Activated gamma-delta T cell treated with Interleukin-2 at 50 U/mL for 16 hours (primary cell): ENCODE data around the gene HHIPL2.
"Not testable (repeated sequence)": the region's sequence is repeated elsewhere in the genome, so short reads cannot be mapped to it uniquely, and the experiment has no call there.

Experiments
- DNase-seq: peaks from one replicate; pipeline ENCODE4 v3.0.0-alpha.2; 2020

HHIPL2 gene

DNA sequence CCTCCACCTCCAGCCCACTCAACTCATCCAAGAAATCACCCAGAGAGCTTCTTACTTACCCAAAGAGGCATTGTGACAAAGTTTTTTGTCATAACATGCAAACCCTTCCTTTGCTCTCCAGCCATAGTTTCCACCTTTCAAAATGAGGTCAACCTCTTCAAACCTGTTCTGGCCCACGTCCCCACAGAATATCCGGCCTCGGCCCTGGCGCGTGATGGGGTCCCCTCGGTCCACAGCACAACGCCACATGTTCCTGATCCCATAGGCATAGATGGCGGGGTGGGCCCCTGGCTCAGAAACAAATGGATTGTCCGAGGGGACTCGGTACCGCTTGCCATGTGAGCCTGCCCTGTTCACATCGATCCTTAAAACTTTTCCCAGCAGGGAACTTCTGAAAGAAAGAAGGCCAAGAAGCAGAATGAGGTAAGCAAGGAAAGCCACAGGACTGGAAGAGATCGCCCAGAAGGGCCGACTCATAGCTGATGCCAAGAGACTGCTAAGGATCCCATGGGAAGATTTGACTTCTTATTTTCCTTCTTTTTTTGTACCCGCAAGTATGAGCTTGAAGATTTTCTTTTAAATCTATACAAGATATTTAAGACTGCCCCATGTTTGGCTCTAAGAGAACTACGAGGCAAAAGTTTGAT lies 7.8 kb downstream of the HHIPL2 start:
- DNase-seq: no peak

DNA sequence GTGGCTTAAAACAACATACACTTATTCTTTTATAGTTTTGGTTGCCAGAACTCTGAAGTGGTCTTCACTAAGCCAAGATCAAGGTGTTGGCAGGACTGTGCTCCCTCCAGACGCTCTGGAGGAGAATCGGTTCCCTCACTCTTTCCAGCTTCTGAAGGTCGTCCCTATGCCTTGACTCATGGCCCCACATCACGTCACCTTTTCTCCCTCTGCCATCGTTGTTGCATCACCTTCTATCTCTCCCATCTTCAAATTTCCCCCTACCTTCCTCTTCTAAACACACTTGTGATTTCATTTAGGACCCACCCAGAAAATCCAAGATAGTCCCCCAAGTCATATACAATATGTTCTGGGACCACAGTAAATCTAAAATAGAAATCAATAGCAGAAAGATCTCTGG lies 12.4 kb downstream of the HHIPL2 start:
- DNase-seq: no peak

DNA sequence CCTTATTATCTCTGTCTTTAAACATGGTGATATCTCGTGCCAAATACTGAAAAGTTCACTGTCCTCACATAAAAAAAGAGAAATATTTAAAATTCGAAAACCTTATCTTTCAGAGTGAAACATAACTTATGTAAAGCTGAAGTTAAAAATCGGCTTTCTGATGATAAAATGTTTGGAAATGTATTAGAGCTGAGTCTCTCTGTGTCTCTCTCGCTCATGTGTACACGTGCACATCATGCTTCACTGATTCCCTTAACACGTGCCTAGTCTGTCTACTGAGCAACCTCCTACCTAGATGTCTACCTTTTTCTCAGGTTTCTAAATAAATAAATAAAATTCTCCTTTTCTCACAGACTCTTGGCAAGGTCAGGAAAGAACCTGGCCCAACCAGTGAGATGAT lies 17.1 kb downstream of the HHIPL2 start:
- DNase-seq: no peak

DNA sequence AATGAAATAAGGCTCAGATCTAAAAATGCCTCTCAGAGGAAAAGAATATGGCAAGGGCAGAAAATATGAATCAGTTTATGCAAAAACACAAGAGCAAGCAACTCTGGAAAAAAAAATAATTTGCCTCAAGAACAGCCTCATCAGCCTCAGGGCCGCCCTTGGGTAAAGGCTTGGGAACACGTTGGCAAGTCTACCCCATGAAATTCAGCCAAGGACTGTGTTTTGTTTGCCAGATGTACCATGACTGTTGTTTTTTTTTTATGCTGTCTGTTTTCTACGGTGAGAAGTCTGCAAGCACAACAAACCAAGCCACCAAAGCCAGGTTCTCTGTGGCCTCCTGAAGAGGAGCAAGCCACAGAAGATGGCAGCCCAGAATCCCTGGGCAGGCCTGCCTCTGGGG lies 18.0 kb downstream of the HHIPL2 start:
- DNase-seq: no peak

DNA sequence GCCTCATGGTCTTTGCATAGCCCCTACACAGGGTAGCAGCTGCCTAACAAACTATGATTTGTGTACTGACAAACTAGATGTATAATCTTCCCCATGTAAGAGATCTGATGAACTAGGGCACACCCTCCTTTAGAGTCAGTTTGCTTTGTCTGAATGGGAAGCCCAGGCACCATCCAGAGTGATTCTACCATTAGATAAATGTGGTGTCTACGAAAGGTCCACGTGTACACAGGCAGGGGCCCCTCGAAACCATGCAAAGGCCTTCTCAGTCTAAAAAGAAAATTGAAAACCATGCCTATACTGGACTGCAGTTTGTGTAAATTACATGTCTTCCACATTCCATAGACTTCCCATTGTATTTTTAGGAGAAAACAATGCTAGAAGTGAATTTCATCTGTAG lies 18.7 kb downstream of the HHIPL2 start:
- no peak for DNase-seq

DNA sequence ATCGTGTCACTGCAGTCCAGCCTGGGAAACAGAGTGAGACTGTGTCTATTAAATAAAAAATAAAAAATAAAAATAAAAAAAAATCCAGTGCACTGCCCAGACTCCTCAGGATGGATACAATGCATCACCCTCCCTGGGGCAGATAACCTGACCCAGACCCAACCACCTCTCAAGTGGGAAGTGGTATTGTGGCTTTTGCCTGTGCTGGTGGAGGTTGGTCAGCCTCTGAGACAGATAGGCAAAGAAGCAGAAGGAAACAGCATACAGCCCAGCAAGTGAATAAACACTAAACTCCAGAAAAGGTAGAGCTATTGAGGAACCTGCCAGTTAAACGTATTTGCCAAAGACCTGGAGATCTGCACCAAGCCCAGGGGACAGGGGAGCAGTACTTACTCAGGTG lies 22.0 kb downstream of the HHIPL2 start:
- no peak for DNase-seq

DNA sequence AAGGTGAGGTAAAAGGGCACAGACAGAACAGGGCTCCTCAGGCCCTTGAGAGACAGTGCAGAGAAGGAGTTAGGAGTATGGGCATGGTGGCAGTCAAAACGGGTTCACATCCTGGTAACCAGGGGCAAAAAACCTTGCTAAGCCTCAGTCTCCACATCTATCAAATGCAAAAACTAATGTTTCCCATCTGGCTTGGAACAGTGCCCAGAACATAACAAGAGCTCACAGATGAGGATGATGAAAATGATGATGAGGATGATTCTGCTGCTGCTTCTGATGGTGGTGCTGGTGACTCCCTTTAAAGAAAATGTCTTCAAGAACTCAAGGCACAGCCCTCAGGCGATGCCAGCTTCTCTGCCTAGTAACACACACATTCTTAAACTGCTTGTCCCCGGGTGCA lies 24.1 kb downstream of the HHIPL2 start:
- DNase-seq: no peak

DNA sequence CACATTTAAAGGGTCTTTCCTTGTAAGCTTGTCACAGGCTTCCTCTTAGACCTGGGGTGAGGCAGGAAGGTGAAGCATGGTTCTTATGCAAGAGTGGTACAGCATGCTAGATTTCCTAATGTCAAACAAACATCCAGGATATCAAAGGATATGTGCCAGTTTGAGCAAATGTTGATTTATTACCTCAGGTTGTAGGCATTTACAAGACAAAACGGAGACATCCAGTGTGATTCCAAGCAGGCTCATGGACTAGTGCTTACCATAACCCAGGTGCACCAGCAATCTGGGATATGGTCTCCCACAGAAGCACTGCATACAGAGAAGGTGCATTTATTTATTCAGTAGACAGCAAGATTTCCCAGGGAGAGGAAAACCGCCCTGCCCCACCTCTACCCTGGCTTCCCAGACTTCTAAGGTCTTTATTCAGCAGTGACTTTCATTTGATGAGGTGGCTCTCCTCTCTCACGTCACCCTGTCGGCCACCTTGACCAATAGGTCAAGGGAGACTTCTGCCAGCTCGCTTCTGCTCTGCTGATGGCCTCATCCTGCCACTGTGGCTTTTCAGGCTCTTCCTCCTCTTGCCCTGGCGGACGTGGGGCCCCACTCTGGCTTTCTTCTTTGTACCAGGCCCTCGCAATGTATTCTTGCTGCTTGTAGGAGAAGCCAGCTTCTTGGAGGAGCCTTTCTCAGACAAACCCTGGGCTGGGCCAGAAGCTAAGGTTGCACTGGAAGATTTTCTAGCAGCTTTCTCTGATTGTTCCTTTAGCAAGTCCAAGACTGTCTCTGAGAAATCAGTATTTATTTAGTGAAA lies 25.6 kb downstream of the HHIPL2 start:
- no peak for DNase-seq

DNA sequence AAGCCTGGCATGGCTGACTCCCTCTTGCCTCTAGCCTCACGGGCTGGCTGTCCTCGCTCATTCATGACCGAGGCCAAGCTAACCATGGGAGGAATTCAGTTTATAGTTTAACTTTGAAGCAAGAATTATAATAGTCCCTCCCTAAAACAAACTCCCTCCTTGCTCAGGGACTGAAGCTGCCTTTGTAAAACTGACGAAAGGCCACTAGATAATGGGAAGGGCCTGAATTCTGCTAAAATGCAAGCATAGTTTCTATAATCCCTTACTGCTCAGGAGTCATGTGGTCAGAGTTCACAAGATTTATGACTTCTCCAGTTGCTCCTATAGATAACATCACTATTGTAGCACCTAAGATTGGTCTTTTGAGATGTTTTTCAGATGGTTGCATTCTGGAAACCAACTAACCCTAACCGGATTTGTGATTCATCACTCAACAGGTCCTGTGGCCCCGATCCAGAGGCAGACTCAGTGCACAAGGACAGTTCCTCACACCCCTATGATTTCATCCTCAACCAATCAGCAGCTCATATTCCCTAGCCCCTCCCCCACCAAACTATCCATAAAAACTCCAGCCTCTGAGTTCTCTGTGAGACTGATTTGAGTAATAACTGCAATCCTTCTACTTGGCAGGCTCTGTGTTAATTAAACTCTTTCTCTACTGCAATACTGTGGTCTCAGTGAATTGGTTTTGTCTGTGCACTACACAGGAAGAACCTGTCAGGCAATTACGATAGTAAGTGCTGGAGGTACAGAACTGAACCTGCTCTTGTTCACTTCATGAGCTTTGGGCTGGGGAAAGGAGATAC lies 26.4 kb downstream of the HHIPL2 start:
- no peak for DNase-seq

DNA sequence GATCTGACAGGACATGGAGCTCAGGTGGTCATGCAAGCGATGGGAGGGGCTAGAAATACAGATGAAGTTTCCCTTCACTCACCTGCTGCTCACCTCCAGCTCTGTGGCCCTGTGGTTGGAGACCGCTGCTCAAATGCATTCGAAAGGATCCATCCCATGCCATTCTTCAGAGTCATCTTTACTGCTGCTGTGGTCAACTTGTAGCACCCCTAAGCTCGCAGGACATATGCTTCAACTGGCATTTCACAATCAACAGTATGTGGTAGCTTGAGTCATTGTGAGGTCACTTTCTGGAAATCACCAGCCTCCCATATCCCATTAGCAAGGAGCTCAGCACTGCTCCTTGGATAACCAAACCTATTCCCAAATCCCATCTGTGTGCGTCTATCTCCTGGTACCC lies 58.4 kb downstream of the HHIPL2 start:
- DNase-seq: not testable (repeated sequence)

DNA sequence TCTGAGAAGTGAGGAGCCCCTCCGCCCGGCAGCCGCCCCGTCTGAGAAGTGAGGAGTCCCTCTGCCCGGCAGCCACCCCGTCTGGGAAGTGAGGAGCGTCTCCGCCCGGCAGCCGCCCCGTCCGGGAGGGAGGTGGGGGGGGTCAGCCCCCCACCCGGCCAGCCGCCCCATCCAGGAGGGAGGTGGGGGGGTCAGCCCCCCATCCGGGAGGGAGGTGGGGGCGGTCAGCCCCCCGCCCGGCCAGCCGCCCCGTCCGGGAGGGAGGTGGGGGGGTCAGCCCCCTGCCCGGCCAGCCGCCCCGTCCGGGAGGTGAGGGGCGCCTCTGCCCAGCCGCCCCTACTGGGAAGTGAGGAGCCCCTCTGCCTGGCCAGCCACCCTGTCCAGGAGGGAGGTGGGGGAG lies 60.1 kb downstream of the HHIPL2 start:
- not testable (repeated sequence) for DNase-seq

DNA sequence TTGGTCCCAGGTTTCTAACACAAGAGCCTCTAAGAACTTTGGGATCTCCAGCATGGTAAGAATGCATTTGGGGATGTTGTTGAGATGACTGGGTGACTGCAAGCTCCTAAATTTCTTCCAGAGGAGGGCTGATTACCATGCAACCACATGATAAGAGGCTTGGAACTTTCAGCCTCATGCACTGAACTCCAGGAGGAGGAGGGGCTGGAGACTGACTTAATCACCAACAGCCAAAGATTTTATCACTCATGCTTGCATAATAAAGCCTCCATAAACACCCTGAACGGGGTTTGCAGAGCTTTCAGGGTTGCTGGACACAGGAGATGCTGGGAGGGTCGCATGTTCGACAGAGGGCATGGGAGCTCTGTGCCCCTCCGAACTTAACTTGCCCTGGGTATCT lies 63.9 kb downstream of the HHIPL2 start:
- DNase-seq: not testable (repeated sequence)

DNA sequence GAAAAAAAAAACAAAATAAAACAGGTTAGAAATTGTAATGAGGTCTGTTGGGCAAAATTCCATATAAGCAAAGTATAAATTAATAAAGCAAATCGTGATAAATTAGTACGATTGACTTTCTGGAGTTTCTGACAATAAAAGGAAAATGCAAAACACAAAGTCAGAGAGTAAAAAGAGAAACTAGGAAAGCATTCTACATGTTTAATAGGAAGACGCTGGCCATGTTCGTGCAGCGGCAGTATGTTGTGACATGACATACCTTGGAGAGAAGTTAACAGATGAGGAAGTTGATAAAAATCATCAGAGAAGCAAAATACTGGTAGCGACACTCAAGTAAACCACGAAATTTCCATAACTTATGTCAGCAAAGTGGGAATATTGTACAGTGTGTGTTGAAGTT lies 68.3 kb downstream of the HHIPL2 start:
- DNase-seq: not testable (repeated sequence)

DNA sequence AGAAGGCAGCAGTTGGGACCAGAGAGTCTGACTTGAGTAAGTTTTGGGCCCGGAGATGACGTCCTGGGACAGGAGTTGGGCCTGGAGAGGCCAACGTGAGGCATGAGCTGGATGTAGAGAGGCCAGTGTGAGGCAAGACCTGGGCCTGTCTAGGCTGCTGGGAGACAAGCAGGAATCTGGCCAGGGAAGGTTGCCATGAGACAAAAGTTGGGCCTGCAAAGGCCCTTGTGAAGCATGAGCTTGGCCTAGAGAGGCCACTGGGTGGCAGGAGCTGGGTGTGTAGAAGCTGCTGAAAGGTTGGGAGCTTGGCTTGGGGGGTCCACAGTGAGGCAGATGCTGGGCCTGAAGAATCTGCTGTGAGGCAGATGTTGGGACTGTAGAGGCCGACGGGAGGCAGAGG lies 71.5 kb downstream of the HHIPL2 start:
- DNase-seq: not testable (repeated sequence)

DNA sequence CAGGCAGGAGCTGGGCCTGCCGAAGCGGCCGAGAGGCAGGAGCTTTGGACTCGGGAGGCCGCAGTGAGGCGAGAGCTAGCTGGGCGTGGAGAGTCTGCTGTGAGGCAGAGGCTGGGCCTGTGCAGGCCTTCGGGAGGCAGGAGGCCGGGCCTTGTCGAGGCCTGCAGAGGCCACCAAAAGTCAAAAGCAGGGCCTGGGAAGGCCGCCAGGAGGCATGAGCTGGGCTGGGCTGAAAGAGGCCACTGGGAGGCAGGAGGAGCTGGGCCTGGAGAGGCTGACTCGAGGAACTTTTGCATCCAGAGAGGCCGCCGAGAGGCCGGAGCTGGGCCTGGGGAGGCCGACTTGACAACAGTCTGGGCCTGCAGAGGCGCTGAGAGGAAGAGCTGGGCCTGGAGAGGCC lies 74.2 kb downstream of the HHIPL2 start:
- DNase-seq: not testable (repeated sequence)

DNA sequence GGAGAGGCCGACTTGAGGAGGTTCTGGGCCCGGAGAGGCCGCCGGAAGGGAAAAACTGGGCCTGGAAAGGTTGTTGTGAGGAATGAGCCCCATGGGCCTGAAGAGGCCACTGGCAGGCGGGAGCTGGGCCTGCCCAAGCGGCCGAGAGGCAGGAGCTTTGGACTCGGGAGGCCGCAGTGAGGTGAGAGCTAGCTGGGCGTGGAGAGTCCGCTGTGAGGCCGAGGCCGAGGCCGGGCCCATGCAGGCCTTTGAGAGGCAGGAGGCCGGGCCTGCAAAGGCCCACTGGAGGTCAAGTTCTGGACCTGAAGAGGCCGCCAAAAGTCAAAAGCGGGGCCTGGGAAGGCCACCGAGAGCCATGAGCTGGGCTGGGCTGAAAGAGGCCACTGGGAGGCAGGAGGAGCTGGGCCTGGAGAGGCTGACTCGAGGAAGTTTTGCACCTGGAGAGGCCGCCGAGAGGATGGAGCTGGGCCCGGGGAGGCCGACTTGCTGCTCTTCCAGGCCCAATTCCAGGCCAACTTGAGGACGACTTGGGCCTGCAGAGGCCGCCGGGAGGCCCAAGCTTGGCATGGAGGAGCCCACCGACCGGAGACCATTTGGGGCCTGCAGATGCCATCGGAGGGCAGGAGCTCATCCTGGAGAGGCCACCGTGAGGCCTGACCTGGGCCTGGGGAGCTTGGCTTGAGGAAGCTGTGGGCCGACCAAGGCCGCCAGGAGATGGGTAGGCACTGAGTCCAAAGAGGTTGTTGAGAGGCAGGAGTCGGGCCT lies 74.9 kb downstream of the HHIPL2 start:
- not testable (repeated sequence) for DNase-seq
